SK-N-SH (cell line): ENCODE measurements around the gene MAN2A2. TPM values are rescaled to one million over a fixed set of nuclear protein-coding genes. Genes with fewer than 3 reads are reported as not detected.

Experiments
- CTCF ChIA-PET: fragments of 300-600, 350-600 bp; formaldehyde crosslinking; extraction: SDS; loops from one replicate; lab custom pipeline; 2021; lab: Yijun Ruan, JAX
- POLR2A ChIA-PET: fragments of 350-600 bp; sonication (Branson Sonifier 250); formaldehyde crosslinking; extraction: SDS; loops from one replicate; lab custom pipeline; 2020; ENCODE audit warnings: antibody characterized with exemption, inconsistent platforms; lab: Yijun Ruan, JAX
- DNase-seq: peaks from one replicate; pipeline ENCODE4 v3.0.0; 2012
- H2AFZ ChIP-seq: fragments of 200-600 bp; sonication (generic); 2 replicates; pipeline ENCODE4 v1.8.1; 2016; ENCODE audit warnings: antibody characterized with exemption, mild to moderate bottlenecking, low read depth
- H3F3A ChIP-seq: fragments of 200-600 bp; sonication (generic); replicated peaks from 2 replicates; pipeline ENCODE3; 2016; ENCODE audit warnings: antibody characterized with exemption, mild to moderate bottlenecking; ENCODE audit not compliant: insufficient read depth
- H3K27ac ChIP-seq, 2 experiments: fragments of 200-500 bp in 1 of 2; fragments of 200-600 bp in 1 of 2; sonication (Bioruptor generic) in 1 of 2; sonication (generic), shearing (Covaris generic) in 1 of 2; 2 replicates each; pipeline versions ENCODE4 v1.5.1 to v1.6.1; 2014 to 2016; ENCODE audit warnings: low read depth in 2 of 2, inconsistent platforms in 1 of 2, low read length in 1 of 2, mild to moderate bottlenecking in 1 of 2, mixed read lengths in 1 of 2
- H3K27me3 ChIP-seq: fragments of 200-600 bp; sonication (generic), shearing (Covaris generic); 2 replicates; pipeline ENCODE4 v1.6.1; 2016; ENCODE audit warnings: mixed run types; ENCODE audit not compliant: insufficient read depth
- H3K36me3 ChIP-seq, 2 experiments: fragments of 200-500 bp in 1 of 2; fragments of 200-600 bp in 1 of 2; sonication (Bioruptor generic) in 1 of 2; sonication (generic) in 1 of 2; replicated peaks in 1 of 2; 2 replicates each; pipeline versions ENCODE3 to v1.5.1; 2014 to 2016; ENCODE audit warnings: low read length in 1 of 2, mild to moderate bottlenecking in 1 of 2; ENCODE audit not compliant: insufficient read depth in 2 of 2, control insufficient read depth in 1 of 2
- H3K4me1 ChIP-seq, 2 experiments: fragments of 200-500 bp in 1 of 2; fragments of 200-600 bp in 1 of 2; sonication (Bioruptor generic) in 1 of 2; sonication (generic), shearing (Covaris generic) in 1 of 2; 2 replicates each; pipeline versions ENCODE4 v1.5.1 to v1.6.1; 2014 to 2016; ENCODE audit warnings: low read depth in 1 of 2, low read length in 1 of 2, mixed run types in 1 of 2; ENCODE audit not compliant: insufficient read depth in 2 of 2, control insufficient read depth in 1 of 2
- H3K4me2 ChIP-seq: fragments of 200-600 bp; sonication (generic), shearing (Covaris generic); 2 replicates; pipeline ENCODE4 v1.6.1; 2017; ENCODE audit warnings: mixed run types
- H3K4me3 ChIP-seq, 2 experiments: fragments of 200-500 bp in 1 of 2; fragments of 200-600 bp in 1 of 2; sonication (Bioruptor generic) in 1 of 2; sonication (generic), shearing (Covaris generic) in 1 of 2; 2 replicates each; pipeline versions ENCODE4 v1.5.1 to v1.8.1; 2014 to 2016; ENCODE audit warnings: low read depth in 2 of 2, inconsistent platforms in 1 of 2, low read length in 1 of 2, mild to moderate bottlenecking in 1 of 2, mixed read lengths in 1 of 2, moderate library complexity in 1 of 2
- H3K79me2 ChIP-seq: fragments of 200-600 bp; sonication (generic); 2 replicates; pipeline ENCODE4 v1.8.1; 2017; ENCODE audit warnings: mild to moderate bottlenecking; ENCODE audit not compliant: insufficient read depth
- H3K9ac ChIP-seq: fragments of 200-600 bp; sonication (generic); 2 replicates; pipeline ENCODE4 v1.6.1; 2017; ENCODE audit warnings: mixed run types
- H3K9me2 ChIP-seq: fragments of 200-600 bp; sonication (generic); 2 replicates; pipeline ENCODE4 v1.6.1; 2017; ENCODE audit warnings: mixed run types
- H3K9me3 ChIP-seq: fragments of 200-600 bp; sonication (generic); 2 replicates; pipeline ENCODE4 v1.6.1; 2017; ENCODE audit warnings: mixed run types, mild to moderate bottlenecking, moderate library complexity
- H4K20me1 ChIP-seq: fragments of 200-600 bp; sonication (generic); 2 replicates; pipeline ENCODE4 v1.6.1; 2017; ENCODE audit warnings: mild to moderate bottlenecking, mixed run types; ENCODE audit not compliant: insufficient read depth
- FOXJ3 ChIP-seq: sonication (generic); formaldehyde crosslinking; IDR thresholded peaks from 2 replicates; pipeline ENCODE4 v1.5.1; 2020; ENCODE audit warnings: mild to moderate bottlenecking, missing genetic modification reagents
- GABPA ChIP-seq: IDR thresholded peaks from 2 replicates; pipeline ENCODE4 v1.4.0; 2012; ENCODE audit warnings: low read depth, mild to moderate bottlenecking
- GATA2 ChIP-seq: sonication (generic); formaldehyde crosslinking; IDR thresholded peaks from 2 replicates; pipeline ENCODE4 v1.5.0; 2020; ENCODE audit warnings: mild to moderate bottlenecking, missing genetic modification reagents
- MEF2A ChIP-seq: IDR thresholded peaks from 2 replicates; pipeline ENCODE4 v1.4.0; 2012; ENCODE audit warnings: low read depth, borderline replicate concordance
- NFIC ChIP-seq: IDR thresholded peaks from 2 replicates; pipeline ENCODE4 v1.4.0; 2012; ENCODE audit warnings: borderline replicate concordance
- NRF1 ChIP-seq: IDR thresholded peaks from 2 replicates; pipeline ENCODE4 v1.6.1; 2012; ENCODE audit warnings: low read depth, mild to moderate bottlenecking, low read length
- POLR2AphosphoS5 ChIP-seq: IDR thresholded peaks from 2 replicates; pipeline ENCODE4 v1.6.1; 2012; ENCODE audit warnings: low read depth, low read length
- RAD21 ChIP-seq: IDR thresholded peaks from 2 replicates; pipeline ENCODE4 v1.6.1; 2012; ENCODE audit warnings: mild to moderate bottlenecking, low read length
- REST ChIP-seq: IDR thresholded peaks from 2 replicates; pipeline ENCODE4 v1.6.1; 2012; ENCODE audit warnings: mild to moderate bottlenecking, low read depth, low read length, moderate library complexity
- RFX5 ChIP-seq: IDR thresholded peaks from 2 replicates; pipeline ENCODE4 v1.6.1; 2012; ENCODE audit warnings: mild to moderate bottlenecking, improper control_type of control experiment, low read length
- TCF12 ChIP-seq: IDR thresholded peaks from 2 replicates; pipeline ENCODE4 v1.4.0; 2012
- TEAD4 ChIP-seq: IDR thresholded peaks from 2 replicates; pipeline ENCODE4 v1.4.0; 2012; ENCODE audit warnings: mild to moderate bottlenecking, borderline replicate concordance; ENCODE audit not compliant: insufficient read depth
- WGBS: methylation state at CpG from one replicate; pipeline ENCODE4 v1.1.6; 2017; ENCODE audit warnings: low lambda C conversion rate; 5-methylcytosine and 5-hydroxymethylcytosine counted together
- polyA plus RNA-seq, 3 experiments: library from polyadenylated mRNA; depleted of rRNA; stranded (reverse); fragments of >200 nt; gene quantifications; 2 replicates each; pipeline ENCODE4 v1.2.3, GENCODE V29; 2012
- TF ChIP-seq, protein P1 (sequence below): fragments of 200-600 bp; sonication (generic); IDR thresholded peaks from 2 replicates; pipeline ENCODE4 v1.6.1; 2017; ENCODE audit warnings: antibody characterized with exemption, mild to moderate bottlenecking, moderate library complexity
- TF ChIP-seq, protein P2 (sequence below): IDR thresholded peaks from 2 replicates; pipeline ENCODE4 v1.4.0; 2012; ENCODE audit warnings: low read depth
- TF ChIP-seq, protein P3 (sequence below): fragments of 150-350 bp; IDR thresholded peaks from 2 replicates; pipeline ENCODE4 v1.6.1; 2017; ENCODE audit warnings: antibody characterized with exemption, low read length, low read depth, borderline replicate concordance
- TF ChIP-seq, protein P4 (sequence below): IDR thresholded peaks from 2 replicates; pipeline ENCODE4 v1.4.0; 2012; ENCODE audit warnings: low read depth, borderline replicate concordance

Gene MAN2A2
- polyA plus RNA-seq, 1 of the 3 experiments (the other 2 are of a cell fraction) = 35.0 TPM

DNA sequence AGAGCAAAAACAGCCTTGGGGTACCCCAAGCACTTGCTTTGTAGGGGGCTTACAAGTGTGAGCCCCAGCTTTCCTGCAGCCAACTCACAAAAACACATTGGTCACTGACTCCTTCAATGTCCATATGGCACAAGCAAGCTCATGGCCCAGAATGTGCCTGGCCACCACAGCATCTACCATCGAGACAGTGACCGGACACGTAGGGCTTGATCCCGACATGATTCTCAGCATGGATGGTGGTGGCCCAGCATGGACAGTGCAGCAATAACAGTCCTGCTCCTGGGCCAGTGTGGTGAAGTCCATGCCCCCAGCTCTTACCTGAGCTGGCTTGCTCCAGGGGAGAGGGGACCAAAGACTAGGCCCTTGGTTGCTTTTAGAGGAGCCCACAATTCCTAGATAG is 37.9 kb downstream of the MAN2A2 start:
- no peak for DNase-seq
- H2AFZ ChIP-seq = no peak overlapping the region
- peaks cover 51 to 59% of the 10 kb centered on the region in 2 experiments for H3K36me3 ChIP-seq
- no peaks in the 10 kb centered on the region for H4K20me1 ChIP-seq
- H3K4me2 ChIP-seq = no peak overlapping the region
- H3K4me1 ChIP-seq = peaks cover 6 to 7% of the 10 kb centered on the region in 2 experiments; a peak in 2 of 4 replicates
- H3K9me3 ChIP-seq = no peaks in the 10 kb centered on the region
- H3K27me3 ChIP-seq = no peaks in the 10 kb centered on the region
- POLR2A ChIA-PET = interaction anchor here (0.9 kb wide), 1 partner anchor 11 kb away, joined by 5 read pairs; no protein-coding TSS in a partner anchor
- H3K9me2 ChIP-seq = no peaks in the 10 kb centered on the region
- CTCF ChIA-PET = interaction anchor here (1.8 to 11.4 kb wide), 3 partner anchors 9 to 306 kb away, joined by 4 to 108 read pairs (median 41); partner anchors contain the start of genes HDDC3 and UNC45A
- H3K4me3 ChIP-seq = no peak overlapping the region
- no peak overlapping the region for H3K27ac ChIP-seq
- 100% methylated on average over 1 of the region's 4 CpGs for WGBS
- TF ChIP-seq TCF12 = no peak
- no peak overlapping the region for H3K9ac ChIP-seq
- no peaks in the 10 kb centered on the region for H3F3A ChIP-seq
- peaks cover 14% of the 10 kb centered on the region for H3K79me2 ChIP-seq

GRCh38 chr15:90942354-90943120 is 39.4 kb downstream of the MAN2A2 start:
- CTCF ChIA-PET = interaction anchor here (1.2 to 11.4 kb wide), 5 partner anchors 10 to 305 kb away, joined by 3 to 108 read pairs (median 4); partner anchors contain the start of genes HDDC3 and UNC45A
- peaks cover 43 to 69% of the 10 kb centered on the region in 2 experiments for H3K36me3 ChIP-seq
- WGBS = 85% methylated on average over 12 of the region's 12 CpGs

More at GRCh38 chr15:90942354-90943120, 39.4 kb downstream of the MAN2A2 start:
- H4K20me1 ChIP-seq = no peaks in the 10 kb centered on the region
- H3K4me3 ChIP-seq = no peak overlapping the region
- no peaks in the 10 kb centered on the region for H3K4me1 ChIP-seq
- no peak overlapping the region for H3K27ac ChIP-seq
- H3K9me2 ChIP-seq = no peaks in the 10 kb centered on the region
- no peaks in the 10 kb centered on the region for H3K9me3 ChIP-seq
- H2AFZ ChIP-seq = no peak overlapping the region
- H3F3A ChIP-seq = no peaks in the 10 kb centered on the region
- DNase-seq = no peak
- peaks cover 3% of the 10 kb centered on the region; the same call in 1 of the 2 replicates for H3K79me2 ChIP-seq
- H3K27me3 ChIP-seq = no peaks in the 10 kb centered on the region
- H3K4me2 ChIP-seq = no peak overlapping the region
- H3K9ac ChIP-seq = no peak overlapping the region
- POLR2A ChIA-PET = interaction anchor here (2.0 kb wide), 2 partner anchors 12 to 14 kb away, joined by 5 to 6 read pairs; partner anchors contain the start of gene RCCD1
- TF ChIP-seq NRF1 = no peak
- TF ChIP-seq RFX5 = no peak
- no peak for TF ChIP-seq MEF2A
- TF ChIP-seq POLR2AphosphoS5 = no peak
- TF ChIP-seq, protein P1, sequence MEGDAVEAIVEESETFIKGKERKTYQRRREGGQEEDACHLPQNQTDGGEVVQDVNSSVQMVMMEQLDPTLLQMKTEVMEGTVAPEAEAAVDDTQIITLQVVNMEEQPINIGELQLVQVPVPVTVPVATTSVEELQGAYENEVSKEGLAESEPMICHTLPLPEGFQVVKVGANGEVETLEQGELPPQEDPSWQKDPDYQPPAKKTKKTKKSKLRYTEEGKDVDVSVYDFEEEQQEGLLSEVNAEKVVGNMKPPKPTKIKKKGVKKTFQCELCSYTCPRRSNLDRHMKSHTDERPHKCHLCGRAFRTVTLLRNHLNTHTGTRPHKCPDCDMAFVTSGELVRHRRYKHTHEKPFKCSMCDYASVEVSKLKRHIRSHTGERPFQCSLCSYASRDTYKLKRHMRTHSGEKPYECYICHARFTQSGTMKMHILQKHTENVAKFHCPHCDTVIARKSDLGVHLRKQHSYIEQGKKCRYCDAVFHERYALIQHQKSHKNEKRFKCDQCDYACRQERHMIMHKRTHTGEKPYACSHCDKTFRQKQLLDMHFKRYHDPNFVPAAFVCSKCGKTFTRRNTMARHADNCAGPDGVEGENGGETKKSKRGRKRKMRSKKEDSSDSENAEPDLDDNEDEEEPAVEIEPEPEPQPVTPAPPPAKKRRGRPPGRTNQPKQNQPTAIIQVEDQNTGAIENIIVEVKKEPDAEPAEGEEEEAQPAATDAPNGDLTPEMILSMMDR = no peak
- no peak for TF ChIP-seq REST
- no peak for TF ChIP-seq RAD21
- no peak for TF ChIP-seq TEAD4
- TF ChIP-seq, protein P2, sequence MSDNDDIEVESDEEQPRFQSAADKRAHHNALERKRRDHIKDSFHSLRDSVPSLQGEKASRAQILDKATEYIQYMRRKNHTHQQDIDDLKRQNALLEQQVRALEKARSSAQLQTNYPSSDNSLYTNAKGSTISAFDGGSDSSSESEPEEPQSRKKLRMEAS = no peak
- no peak for TF ChIP-seq FOXJ3 (CRISPR knock-in tag)
- TF ChIP-seq, protein P3, sequence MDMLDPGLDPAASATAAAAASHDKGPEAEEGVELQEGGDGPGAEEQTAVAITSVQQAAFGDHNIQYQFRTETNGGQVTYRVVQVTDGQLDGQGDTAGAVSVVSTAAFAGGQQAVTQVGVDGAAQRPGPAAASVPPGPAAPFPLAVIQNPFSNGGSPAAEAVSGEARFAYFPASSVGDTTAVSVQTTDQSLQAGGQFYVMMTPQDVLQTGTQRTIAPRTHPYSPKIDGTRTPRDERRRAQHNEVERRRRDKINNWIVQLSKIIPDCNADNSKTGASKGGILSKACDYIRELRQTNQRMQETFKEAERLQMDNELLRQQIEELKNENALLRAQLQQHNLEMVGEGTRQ = no peak
- TF ChIP-seq GABPA = no peak
- TF ChIP-seq, protein P4, sequence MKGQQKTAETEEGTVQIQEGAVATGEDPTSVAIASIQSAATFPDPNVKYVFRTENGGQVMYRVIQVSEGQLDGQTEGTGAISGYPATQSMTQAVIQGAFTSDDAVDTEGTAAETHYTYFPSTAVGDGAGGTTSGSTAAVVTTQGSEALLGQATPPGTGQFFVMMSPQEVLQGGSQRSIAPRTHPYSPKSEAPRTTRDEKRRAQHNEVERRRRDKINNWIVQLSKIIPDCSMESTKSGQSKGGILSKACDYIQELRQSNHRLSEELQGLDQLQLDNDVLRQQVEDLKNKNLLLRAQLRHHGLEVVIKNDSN = no peak
- no peak for TF ChIP-seq GATA2 (CRISPR knock-in tag)
- TF ChIP-seq NFIC = no peak
- no peak for TF ChIP-seq TCF12
